Stimulated activated CD8-positive, alpha-beta memory T cell treated with anti-CD3 and anti-CD28 coated beads, Interleukin-7, amount 100 ng/mL, for 1 hour (primary cell): ENCODE data around the gene CASP3.

Source experiments
- DNase-seq, 2 donors: peaks; one replicate each; pipeline ENCODE4 v3.0.0-alpha.2; 2020; ENCODE audit warnings: low read depth in 2 of 2

The CASP3 gene

DNA sequence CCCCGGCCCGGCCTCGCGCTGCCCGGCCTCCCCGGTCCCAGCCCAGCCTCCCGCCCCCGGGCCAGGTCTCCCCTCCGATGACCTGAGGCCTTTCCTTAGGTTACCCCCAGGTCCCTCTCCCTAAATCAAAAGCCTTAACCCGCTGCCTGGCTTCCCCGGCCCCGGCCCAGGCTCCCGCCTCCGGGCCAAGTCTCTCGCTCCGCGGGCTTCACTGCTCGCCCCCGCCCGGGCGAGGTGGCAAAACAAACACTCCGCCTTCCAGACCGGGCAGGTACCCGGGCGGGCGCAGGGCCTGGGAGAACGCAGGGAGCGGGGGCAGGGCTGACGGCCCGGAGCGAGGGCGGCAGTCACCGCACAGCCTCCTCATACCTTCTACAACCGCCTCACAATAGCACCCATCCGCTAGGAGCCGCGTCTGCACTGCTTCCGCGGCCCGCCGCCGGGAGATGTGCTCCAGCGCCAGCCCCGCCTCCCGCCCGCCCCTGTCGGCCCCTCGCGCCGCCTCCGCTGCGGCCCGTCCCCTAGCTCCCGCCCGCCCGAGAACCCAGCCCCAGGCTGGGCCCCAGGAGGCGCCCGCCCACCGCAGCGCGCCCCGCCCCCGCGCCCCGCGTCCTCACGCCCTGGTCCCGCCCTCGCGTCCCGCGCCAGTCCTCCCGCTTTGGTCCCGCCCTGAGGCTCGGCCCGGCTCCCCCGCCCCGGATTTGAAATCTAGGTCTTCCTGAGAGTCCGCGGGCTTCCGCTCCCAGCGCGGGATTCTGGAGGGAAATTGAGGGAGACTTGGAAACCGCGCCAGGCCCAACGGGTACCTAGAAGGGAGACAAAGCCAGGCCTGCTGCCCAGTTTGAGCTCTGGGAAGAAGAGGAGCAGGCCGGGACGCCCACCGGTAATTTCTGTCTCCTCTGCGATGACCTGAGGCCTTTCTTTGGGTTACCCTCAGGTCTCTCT, at the start of gene CASP3, which contains the start of gene PRIMPOL:
CASP3 (minus strand) TSS at position 422 of the 945 bp plus-strand sequence. CDS start 10,994 bp downstream, outside the sequence.
PRIMPOL (plus strand) TSS at position 713 of the 945 bp plus-strand sequence. CDS start 7,403 bp downstream, outside the sequence.
- peak; percentile 90 to 91 for DNase-seq

DNA sequence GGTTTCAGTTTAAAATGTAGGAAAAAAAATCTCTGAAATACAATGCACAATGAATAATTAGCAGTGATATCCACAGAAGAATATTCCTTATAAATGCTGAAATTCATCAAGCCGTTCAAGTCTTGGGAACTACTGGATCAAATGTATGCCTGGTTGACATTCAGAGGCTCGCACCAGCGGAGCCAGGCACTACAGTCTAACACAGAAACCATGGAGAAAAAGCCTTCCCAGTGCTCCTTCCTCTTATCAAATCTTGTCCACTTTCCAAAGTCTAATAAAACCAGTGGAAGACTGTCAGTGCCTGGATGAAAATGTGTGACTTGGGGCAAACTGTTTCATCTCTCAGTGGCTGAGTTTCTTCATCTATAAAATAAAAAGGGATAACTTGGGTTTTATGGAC, 48.7 kb upstream of the CASP3 start:
- DNase-seq: no peak

GRCh38 chr4:184695178-184695896, 46.1 kb upstream of the CASP3 start:
- no peak for DNase-seq

DNA sequence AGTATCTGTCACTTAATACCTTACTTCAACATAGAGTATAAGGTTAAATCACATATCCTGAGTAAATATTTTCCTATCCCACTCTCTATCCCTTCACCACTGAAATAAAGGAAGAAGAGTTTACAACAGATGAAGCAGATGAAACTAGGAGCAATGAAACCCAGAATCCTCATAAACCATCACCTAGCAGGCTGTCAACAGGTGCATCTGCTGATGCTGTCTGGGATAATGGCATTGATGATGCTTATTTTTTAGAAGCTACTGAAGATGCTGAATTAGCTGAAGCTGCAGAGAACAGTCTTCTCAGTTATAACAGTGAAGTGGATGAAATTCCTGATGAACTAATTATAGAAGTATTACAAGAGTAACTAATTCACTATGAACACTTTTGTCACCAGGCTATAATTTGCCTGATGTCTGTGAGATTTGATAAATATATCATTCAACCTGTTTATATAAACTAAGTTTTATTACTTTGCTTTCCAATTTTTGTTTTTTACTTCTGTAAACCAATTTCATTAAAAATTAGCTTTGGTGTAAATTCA, 45.2 kb upstream of the CASP3 start:
- DNase-seq: no peak

- no peak for DNase-seq
Observed at GRCh38 chr4:184693056-184693455, 43.8 kb upstream of the CASP3 start.

- DNase-seq: no peak
Observed at GRCh38 chr4:184689681-184690080, 40.4 kb upstream of the CASP3 start.

DNA sequence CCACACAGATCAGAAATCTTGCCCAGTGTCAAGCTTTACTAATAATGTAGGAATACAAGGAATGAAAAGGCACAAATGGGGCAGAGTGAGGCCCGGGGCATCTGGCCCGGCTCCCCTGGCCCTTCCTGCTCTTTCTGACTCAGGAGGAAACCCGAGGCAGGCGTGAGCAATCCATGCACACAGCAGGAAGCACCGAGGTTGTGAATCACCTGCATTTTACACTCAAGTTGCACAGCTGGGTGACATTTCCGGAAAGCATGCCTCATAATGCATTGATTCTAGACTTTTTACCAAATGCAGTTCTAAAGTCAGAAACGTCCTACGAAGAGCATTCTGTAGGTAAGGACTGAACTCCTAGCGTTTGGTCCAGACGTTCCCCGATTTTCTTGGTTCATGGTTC, 39.2 kb upstream of the CASP3 start:
- DNase-seq: no peak

DNA sequence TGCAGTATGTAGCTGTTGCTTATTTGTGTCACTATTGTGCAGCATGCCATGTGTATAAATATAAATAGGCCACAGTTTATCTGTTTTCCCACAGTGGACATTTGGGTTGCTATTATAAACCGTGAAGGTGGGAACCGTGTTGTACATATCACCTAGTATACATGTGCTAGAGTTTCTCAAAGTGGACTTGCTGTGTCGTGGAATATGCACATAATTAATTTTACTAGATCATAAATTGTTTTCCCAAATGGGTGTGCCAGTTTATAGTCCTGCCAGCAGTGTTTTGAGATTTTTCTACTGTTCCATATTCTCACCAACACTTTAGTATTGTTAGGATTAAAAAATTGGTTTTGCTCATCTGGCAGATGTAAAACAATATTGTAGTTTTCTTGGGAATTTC, 38.8 kb upstream of the CASP3 start:
- DNase-seq: no peak

- DNase-seq: no peak
Observed at GRCh38 chr4:184684491-184685189, 35.4 kb upstream of the CASP3 start.

DNA sequence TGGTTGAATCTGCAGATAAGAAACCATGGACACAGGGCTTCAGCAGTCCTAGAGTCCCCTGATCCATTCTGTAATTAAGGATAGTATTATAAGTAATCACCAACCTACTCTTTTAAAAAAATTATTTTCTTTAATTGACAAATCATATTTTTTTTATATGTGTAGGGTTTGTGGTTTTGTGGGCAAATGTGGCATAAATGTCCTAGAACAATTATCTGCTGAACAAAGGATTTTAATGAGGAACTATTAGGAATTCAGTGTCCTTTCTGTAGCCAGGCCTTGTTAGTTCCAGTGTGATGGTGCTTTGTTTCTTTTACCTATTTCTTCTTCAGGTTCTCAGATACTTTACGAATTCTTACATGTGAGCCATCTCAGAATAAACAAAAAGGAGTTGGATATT, 32.7 kb upstream of the CASP3 start:
- no peak for DNase-seq

DNA sequence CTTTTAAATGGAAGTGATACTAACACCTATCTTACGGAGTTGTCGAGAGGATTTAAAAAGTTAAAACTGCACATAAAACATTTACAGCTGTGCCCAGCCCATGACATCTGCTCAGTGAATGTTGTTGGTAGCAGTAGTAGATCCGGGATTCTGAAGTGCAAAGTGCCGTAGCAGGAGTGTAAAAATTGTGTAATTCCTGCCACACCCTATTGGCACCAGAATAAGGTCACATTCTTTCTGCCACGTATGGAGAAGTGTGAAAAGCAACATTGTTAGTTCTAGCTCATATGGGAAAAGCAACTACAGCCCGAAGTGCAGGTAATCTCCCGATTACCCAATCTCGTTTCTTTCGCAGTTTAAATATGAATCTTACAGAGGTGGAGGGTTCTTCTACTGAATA, 31.5 kb upstream of the CASP3 start:
- no peak for DNase-seq

GRCh38 chr4:184675821-184676492, 26.7 kb upstream of the CASP3 start:
- DNase-seq: no peak

GRCh38 chr4:184675018-184675417, 25.8 kb upstream of the CASP3 start:
- no peak for DNase-seq

- DNase-seq: no peak
Observed at GRCh38 chr4:184674011-184674410, 24.8 kb upstream of the CASP3 start.

GRCh38 chr4:184672741-184673140, 23.5 kb upstream of the CASP3 start:
- DNase-seq: no peak

DNA sequence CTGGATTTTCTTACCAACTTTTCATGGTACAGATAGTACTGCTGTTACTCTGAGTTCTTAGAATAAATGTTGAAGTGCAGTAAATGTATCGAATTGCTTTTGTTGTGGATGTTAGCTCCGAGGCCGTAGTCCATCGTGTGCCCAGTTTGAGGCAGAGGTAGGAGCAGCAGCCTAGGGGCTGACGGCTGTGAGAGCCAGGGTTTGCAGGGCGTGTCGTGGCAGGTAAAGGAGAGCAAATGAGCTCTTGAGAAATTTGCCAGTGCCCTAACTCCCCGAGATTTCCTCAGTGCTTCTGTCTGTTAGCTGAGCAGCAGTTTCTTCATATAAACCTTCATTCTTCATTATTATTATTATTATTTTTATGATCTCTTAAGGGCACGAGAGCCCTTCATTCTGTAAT, 21.9 kb upstream of the CASP3 start:
- DNase-seq: no peak

GRCh38 chr4:184669251-184669650, 20.0 kb upstream of the CASP3 start:
- no peak for DNase-seq

DNA sequence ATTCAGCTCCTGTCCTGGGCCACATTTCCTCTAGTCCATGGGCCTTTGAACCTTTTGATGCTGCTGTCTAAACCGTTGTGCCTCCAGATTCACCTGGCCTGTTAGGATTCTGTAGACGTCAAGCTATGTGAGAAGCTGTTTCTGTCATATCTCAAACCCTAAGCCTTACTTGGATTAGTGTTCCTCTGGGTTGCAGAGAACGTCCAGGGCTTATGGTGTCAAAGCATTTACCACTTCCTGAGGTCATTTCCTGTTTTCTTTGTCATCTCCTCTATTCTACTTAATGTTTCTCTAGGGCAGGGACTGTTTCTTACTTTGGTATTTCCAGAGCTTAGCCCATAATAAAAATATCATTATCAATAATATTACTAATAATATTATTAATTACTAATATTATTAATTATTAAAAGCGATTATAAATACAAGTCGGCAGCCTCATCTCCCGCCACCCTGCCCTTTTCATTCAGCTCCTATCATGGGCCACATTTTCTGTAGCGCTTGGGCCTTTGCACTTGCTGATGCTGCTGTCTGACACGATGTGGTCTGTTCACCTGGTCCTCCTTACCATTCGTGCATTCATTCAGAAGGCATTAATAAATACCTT, 19.4 kb upstream of the CASP3 start:
- no peak for DNase-seq

DNA sequence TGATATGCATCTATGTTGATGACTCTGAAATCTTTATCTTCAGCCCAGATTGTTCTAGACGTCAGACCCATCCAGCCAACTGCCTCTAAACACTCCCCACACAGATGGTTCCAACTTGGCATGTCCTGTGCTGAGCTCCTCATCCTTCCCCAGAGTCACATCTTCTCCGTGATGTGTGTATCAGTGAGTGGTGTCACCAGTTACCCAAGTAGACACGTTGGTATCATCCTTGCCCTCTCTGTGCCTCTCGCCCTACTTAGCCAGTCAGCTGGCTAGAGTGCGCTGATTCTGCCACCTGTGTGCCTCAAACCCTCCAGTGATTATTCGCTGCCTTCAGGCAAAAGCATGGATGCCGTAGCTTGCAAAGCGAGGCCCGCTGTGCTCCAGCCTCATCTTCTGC, 18.8 kb upstream of the CASP3 start:
- no peak for DNase-seq

- DNase-seq: no peak
Observed at GRCh38 chr4:184666670-184667069, 17.4 kb upstream of the CASP3 start.
